ENCODE data around the gene PRR20C. TPM values are rescaled to one million over a fixed set of nuclear protein-coding genes. Genes with fewer than 3 reads are reported as not detected.

Gene PRR20C
- total RNA-seq, 2 experiments from 2014 or later = not detected

GRCh38 chr13:57191667-57192066 is 37.8 kb downstream of the PRR20C start:
- ChIA-PET CTCF (no interaction called here), POLR2A (no interaction called here)
- no peak overlapping the region for H3K27ac Mint-ChIP-seq
- no peak for ATAC-seq
- H3K27me3 Mint-ChIP-seq (ENCODE audit: low read depth) = no peaks in the 10 kb centered on the region
- H3K4me3 Mint-ChIP-seq = no peak overlapping the region
- DNase-seq = no peak
- peaks cover 14% of the 10 kb centered on the region for H3K9me3 Mint-ChIP-seq (ENCODE audit: insufficient read depth)
- no peaks in the 10 kb centered on the region for H3K36me3 Mint-ChIP-seq (ENCODE audit: low read depth)
- no peaks in the 10 kb centered on the region for H3K4me1 Mint-ChIP-seq (ENCODE audit: low read depth)

Other genes with a start within 250 kb of the PRR20C start
- not detected for gene PRR20A, start 13.1 kb upstream of the PRR20C start, total RNA-seq
- gene PRR20B, start 6.6 kb upstream of the PRR20C start, total RNA-seq = not detected
- not detected for gene PRR20D, start 6.6 kb downstream of the PRR20C start, total RNA-seq
- not detected for gene PRR20E, start 13.1 kb downstream of the PRR20C start, total RNA-seq

All from activated CD8-positive, alpha-beta T cell treated with anti-CD3 and anti-CD28 coated beads, Interleukin-2, amount 10 ng/mL, durations not matched to agents 7 days and 5 days (primary cell).